Stimulated activated CD8-positive, alpha-beta memory T cell treated with anti-CD3 and anti-CD28 coated beads, Interleukin-7, amount 100 ng/mL, for 48 hours (primary cell): ENCODE data around the gene RALGDS.

ENCODE experiments used
- DNase-seq, 2 donors: peaks; one replicate each; pipeline ENCODE4 v3.0.0-alpha.2; 2020; ENCODE audit warnings: low read depth in 1 of 2; ENCODE audit errors: extremely low read depth in 1 of 2

RALGDS gene

GRCh38 chr9:133151601-133152525, 30.8 kb upstream of the RALGDS start:
- DNase-seq: no peak

GRCh38 chr9:133151041-133151440, 30.0 kb upstream of the RALGDS start:
- DNase-seq: no peak

GRCh38 chr9:133149130-133150015, 28.3 kb upstream of the RALGDS start:
- DNase-seq: peak; percentile 74 to 75

GRCh38 chr9:133148199-133149129, 27.4 kb upstream of the RALGDS start:
- DNase-seq: no peak

- DNase-seq: peak; percentile 50 to 73
Measured at GRCh38 chr9:133147412-133148198, 26.6 kb upstream of the RALGDS start.

- no peak for DNase-seq
Measured at GRCh38 chr9:133146746-133147411, 25.8 kb upstream of the RALGDS start.

GRCh38 chr9:133144904-133145851, 24.1 kb upstream of the RALGDS start:
- DNase-seq: no peak

GRCh38 chr9:133144142-133144903, 23.3 kb upstream of the RALGDS start:
- peak; percentile 82 to 95 for DNase-seq

- DNase-seq: no peak
Measured at GRCh38 chr9:133143639-133144141, 22.6 kb upstream of the RALGDS start.

GRCh38 chr9:133142684-133143622, 21.9 kb upstream of the RALGDS start:
- DNase-seq: no peak

- DNase-seq: no peak
Measured at GRCh38 chr9:133141833-133142595, 21.0 kb upstream of the RALGDS start.

- DNase-seq: no peak
Measured at GRCh38 chr9:133140606-133141005, 19.6 kb upstream of the RALGDS start.

- no peak for DNase-seq
Measured at GRCh38 chr9:133140174-133140505, 19.1 kb upstream of the RALGDS start.

- DNase-seq: no peak
Measured at GRCh38 chr9:133139246-133140173, 18.5 kb upstream of the RALGDS start.
